ENCODE results near the gene TJAP1.

GRCh38 chr6:43453831-43454230 lies 23.5 kb upstream of the TJAP1 start:
- TF ChIP-seq EZH2 (IDR thresholded peaks at IDR 0.05; ENCODE audit: low read length) (no peak), CTCF (optimal IDR thresholded peaks at IDR 0.05 in 1 of 3, IDR thresholded peaks at IDR 0.05 in 1 of 3, conservative IDR thresholded peaks at IDR 0.05 in 1 of 3; ENCODE audit: extremely low read depth in 1 of 3, insufficient read depth in 2 of 3, low read length in 3 of 3) (no peak)

All from keratinocyte (primary cell).